Karpas-422 (cell line): ENCODE measurements around the gene GPR173. TPM values are rescaled to one million over a fixed set of nuclear protein-coding genes. Genes with fewer than 3 reads are reported as not detected.

Source experiments
- DNase-seq: peaks from one replicate; pipeline ENCODE4 v3.0.0-alpha.2; 2015
- H2AFZ ChIP-seq: fragments of 200-600 bp; sonication (generic); 2 replicates; pipeline ENCODE4 v1.6.1; 2014; ENCODE audit warnings: antibody characterized with exemption, low read length, mixed read lengths
- H3K27ac ChIP-seq: fragments of 200-600 bp; sonication (generic); 2 replicates; pipeline ENCODE4 v1.5.1; 2014; ENCODE audit warnings: mild to moderate bottlenecking, low read length, moderate library complexity
- H3K27me3 ChIP-seq: fragments of 200-600 bp; sonication (generic); 2 replicates; pipeline ENCODE4 v1.6.1; 2014; ENCODE audit warnings: low read length, mixed read lengths
- H3K36me3 ChIP-seq: fragments of 200-600 bp; sonication (generic); 2 replicates; pipeline ENCODE4 v1.6.1; 2014; ENCODE audit warnings: low read length, mixed read lengths; ENCODE audit not compliant: insufficient read depth
- H3K4me1 ChIP-seq: fragments of 200-600 bp; sonication (generic); 2 replicates; pipeline ENCODE4 v1.6.1; 2014; ENCODE audit warnings: mild to moderate bottlenecking, low read length, mixed read lengths
- H3K4me2 ChIP-seq: fragments of 200-600 bp; sonication (generic); 2 replicates; pipeline ENCODE4 v1.6.1; 2014; ENCODE audit warnings: low read length, low read depth, mild to moderate bottlenecking; ENCODE audit not compliant: poor library complexity, severe bottlenecking
- H3K4me3 ChIP-seq: fragments of 200-600 bp; sonication (generic); 2 replicates; pipeline ENCODE4 v1.5.1; 2014; ENCODE audit warnings: mild to moderate bottlenecking, antibody characterized with exemption, low read length, mixed read lengths
- H3K79me2 ChIP-seq: fragments of 200-600 bp; sonication (generic); 2 replicates; pipeline ENCODE4 v1.6.1; 2014; ENCODE audit warnings: mild to moderate bottlenecking, low read length, mixed read lengths
- H3K9ac ChIP-seq: fragments of 200-600 bp; sonication (generic); 2 replicates; pipeline ENCODE4 v1.6.0; 2014; ENCODE audit warnings: low read length
- H3K9me2 ChIP-seq: fragments of 200-600 bp; sonication (generic), shearing (Covaris generic); replicated peaks from 2 replicates; pipeline ENCODE4 v1.6.0; 2014; ENCODE audit warnings: mild to moderate bottlenecking, low read length, moderate library complexity; ENCODE audit not compliant: insufficient read depth
- H3K9me3 ChIP-seq: fragments of 300-700, 200-600 bp; sonication (generic); 2 replicates; pipeline ENCODE4 v1.6.1; 2014; ENCODE audit warnings: low read length, mixed read lengths
- H4K20me1 ChIP-seq: fragments of 200-600 bp; sonication (generic); 2 replicates; pipeline ENCODE4 v1.6.1; 2014; ENCODE audit warnings: mild to moderate bottlenecking, antibody characterized with exemption, low read length, low read depth; ENCODE audit not compliant: insufficient read depth
- total RNA-seq: library from RNA; depleted of rRNA; stranded (reverse); fragments of >200 nt; shearing (Covaris generic); gene quantifications from 2 replicates; pipeline ENCODE4 v1.2.3, GENCODE V29; 2014; ENCODE audit warnings: low replicate concordance

The GPR173 gene
- total RNA-seq, 1 experiment from 2014 or later, result 0.71 TPM

DNA sequence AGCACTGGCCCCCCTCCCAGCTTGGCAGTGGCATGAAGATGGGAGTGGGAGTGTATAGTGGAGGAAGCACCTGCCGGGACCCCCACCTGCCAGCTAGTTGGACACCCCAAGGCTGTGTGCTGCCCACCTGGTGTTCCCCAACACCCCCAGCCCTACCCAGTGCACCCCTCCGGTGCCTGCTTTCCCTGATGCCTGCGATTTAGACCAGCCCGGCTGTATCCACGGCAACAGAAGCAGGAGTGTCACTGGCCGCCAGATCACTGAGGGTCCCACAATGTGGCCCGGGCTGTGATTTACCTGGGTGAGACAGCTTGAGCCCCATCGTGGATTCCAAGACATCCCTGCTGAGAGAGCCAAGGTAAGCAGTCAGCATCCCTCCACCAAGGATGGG lies 533 bp downstream of the GPR173 start:
- H3K9me2 ChIP-seq, result no peaks in the 10 kb centered on the region
- no peak for DNase-seq
- no peak overlapping the region for H2AFZ ChIP-seq
- no peak overlapping the region for H3K4me2 ChIP-seq
- H3K4me3 ChIP-seq, result no peak overlapping the region
- no peaks in the 10 kb centered on the region for H3K36me3 ChIP-seq
- H3K9me3 ChIP-seq, result no peaks in the 10 kb centered on the region
- H3K27me3 ChIP-seq, result no peaks in the 10 kb centered on the region
- H3K9ac ChIP-seq, result no peak overlapping the region
- H3K27ac ChIP-seq, result no peak overlapping the region
- no peaks in the 10 kb centered on the region for H3K4me1 ChIP-seq
- no peaks in the 10 kb centered on the region for H3K79me2 ChIP-seq
- no peaks in the 10 kb centered on the region for H4K20me1 ChIP-seq

DNA sequence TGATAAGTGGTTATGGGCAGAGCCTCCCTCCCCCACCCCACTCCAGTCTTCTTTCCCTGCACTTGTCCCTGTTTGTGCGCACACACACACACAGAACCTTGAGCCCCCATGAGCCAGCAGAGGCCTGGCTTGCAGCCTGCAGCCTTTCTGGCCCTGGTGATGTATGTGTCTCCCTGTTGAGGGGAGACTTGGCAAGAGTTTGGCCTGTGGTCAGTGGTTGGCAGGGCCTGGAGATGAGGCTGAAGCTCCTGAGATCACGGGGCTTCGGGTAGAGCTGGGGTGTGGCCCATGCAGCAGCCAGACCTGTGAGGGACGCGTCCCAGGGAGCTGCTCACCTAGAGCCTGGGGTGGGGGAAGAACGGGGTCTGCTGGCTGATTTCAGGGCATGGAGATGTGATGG lies 2.3 kb downstream of the GPR173 start:
- Histone ChIP-seq H3K27me3 (no peaks in the 10 kb centered on the region), H3K9me3 (no peaks in the 10 kb centered on the region), H3K4me1 (no peaks in the 10 kb centered on the region), H3K4me2 (no peak overlapping the region), H4K20me1 (no peaks in the 10 kb centered on the region), H3K9ac (no peak overlapping the region), H3K27ac (no peak overlapping the region), H3K36me3 (no peaks in the 10 kb centered on the region), H2AFZ (no peak overlapping the region), H3K4me3 (no peak overlapping the region), H3K9me2 (no peaks in the 10 kb centered on the region), H3K79me2 (no peaks in the 10 kb centered on the region)
- no peak for DNase-seq

DNA sequence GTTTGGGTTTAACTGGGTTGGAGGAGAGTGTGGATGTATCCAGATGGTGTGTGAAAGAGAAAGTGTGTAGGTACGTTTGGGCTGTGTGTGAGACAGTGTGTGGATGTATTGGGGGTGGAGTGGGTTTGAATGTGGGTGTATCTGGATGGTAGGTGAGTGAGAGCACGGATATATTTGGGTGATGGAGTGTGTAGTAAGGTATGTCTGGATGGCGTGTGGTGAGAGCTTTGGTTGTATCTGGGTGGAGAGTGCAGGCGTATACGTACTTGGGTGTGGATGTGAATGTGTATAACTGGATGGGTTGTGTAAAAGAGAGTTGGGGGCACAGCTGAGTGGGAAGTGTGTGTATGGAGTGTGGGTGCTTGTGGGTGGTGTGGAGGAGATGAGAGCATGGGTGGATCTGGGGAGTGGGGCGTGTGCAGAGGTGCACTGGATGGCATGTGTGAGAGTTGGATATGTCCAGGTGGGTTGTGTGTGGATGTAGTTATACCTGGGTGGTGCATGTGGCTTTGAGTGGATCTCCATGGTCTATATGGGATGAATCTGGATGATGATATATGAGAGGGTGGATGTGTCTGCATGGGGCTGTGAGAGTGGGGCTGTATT lies 6.8 kb downstream of the GPR173 start:
- no peaks in the 10 kb centered on the region for H3K79me2 ChIP-seq
- DNase-seq, result no peak
- no peaks in the 10 kb centered on the region for H3K4me1 ChIP-seq

DNA sequence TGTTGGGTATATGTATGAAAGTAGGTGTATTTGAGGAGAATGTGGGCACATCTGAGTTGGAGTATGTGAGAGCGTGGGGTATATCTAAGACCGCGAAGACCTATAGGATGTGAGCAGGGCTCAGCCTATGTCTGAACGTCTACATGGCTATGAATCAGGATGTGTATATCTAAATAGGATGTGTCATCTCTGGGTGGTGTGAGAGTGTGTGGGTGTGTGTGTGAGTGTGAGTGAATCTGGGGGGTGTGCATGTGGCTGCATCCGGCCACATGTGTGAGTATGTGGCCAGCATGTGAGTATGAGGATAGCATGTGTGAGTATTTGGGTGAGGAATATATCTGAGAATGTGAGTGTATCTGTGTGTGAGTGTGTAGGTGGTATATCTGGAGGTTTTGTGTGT lies 7.7 kb downstream of the GPR173 start:
- Histone ChIP-seq H3K9me2 (no peaks in the 10 kb centered on the region), H3K36me3 (no peaks in the 10 kb centered on the region), H3K4me3 (no peak overlapping the region), H4K20me1 (no peaks in the 10 kb centered on the region), H3K4me2 (no peak overlapping the region), H3K27me3 (no peaks in the 10 kb centered on the region), H3K4me1 (no peaks in the 10 kb centered on the region), H3K27ac (no peak overlapping the region), H3K9me3 (no peaks in the 10 kb centered on the region), H3K79me2 (no peaks in the 10 kb centered on the region), H3K9ac (no peak overlapping the region), H2AFZ (no peak overlapping the region)
- no peak for DNase-seq

More for the DNA sequence above, 6.8 kb downstream of the GPR173 start:
- no peaks in the 10 kb centered on the region for H3K9me2 ChIP-seq
- H3K27me3 ChIP-seq, result no peaks in the 10 kb centered on the region
- H3K4me3 ChIP-seq, result no peak overlapping the region
- no peaks in the 10 kb centered on the region for H3K36me3 ChIP-seq
- H3K9ac ChIP-seq, result no peak overlapping the region
- no peak overlapping the region for H2AFZ ChIP-seq
- H3K27ac ChIP-seq, result no peak overlapping the region
- no peak overlapping the region for H3K4me2 ChIP-seq
- no peaks in the 10 kb centered on the region for H3K9me3 ChIP-seq
- no peaks in the 10 kb centered on the region for H4K20me1 ChIP-seq

DNA sequence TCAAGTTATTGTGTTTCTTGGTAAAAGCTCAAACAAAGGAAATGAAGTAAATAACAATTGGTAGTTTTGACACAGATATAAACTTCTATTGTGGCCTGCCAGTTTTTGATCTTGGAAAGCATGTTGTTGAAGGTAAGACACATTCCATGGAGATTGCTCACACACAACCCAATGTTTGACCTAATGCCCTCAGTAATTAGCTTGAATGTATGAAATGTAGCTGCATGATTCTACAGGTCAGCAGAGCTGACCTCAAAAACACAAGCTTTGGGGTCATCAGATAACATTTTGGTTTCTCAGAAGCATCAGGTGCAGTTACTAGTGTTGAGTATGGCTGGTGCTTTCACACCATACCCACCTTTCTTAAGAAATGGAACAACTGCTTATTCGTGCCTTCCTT lies 16.5 kb downstream of the GPR173 start:
- Histone ChIP-seq H3K27me3 (no peaks in the 10 kb centered on the region), H3K9me2 (no peaks in the 10 kb centered on the region), H3K9me3 (no peaks in the 10 kb centered on the region), H3K4me2 (no peak overlapping the region), H3K4me3 (no peak overlapping the region), H2AFZ (no peak overlapping the region), H3K9ac (no peak overlapping the region), H3K36me3 (no peaks in the 10 kb centered on the region), H3K4me1 (no peaks in the 10 kb centered on the region), H3K27ac (no peak overlapping the region), H4K20me1 (no peaks in the 10 kb centered on the region), H3K79me2 (no peaks in the 10 kb centered on the region)
- DNase-seq, result no peak

DNA sequence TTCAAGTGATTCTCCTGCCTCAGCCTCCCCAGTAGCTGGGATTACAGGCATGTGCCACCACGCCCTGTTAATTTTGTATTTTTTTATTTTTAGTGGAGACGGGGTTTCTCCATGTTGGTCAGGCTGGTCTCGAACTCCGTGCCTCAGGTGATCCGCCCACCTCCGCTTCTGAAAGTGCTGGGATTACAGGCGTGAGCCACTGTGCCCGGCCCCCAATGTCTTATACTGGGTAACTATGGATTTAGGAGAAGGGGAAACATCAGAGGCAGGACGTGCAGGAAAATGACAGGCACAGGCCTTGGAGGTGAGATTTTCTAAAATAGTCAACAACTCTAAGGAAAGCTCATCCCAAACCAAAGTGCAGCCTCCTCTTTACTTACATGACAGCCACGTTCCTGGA lies 22.5 kb downstream of the GPR173 start:
- H3K9me2 ChIP-seq, result no peaks in the 10 kb centered on the region
- no peaks in the 10 kb centered on the region for H3K79me2 ChIP-seq
- H3K27me3 ChIP-seq, result no peaks in the 10 kb centered on the region
- peak overlapping the region; percentile 68 for H3K4me2 ChIP-seq
- no peaks in the 10 kb centered on the region for H3K36me3 ChIP-seq
- H2AFZ ChIP-seq, result 0 out of 2 replicates have a peak overlapping the region, but pooled peaks have one; percentile 52
- H4K20me1 ChIP-seq, result no peaks in the 10 kb centered on the region
- peaks cover 23% of the 10 kb centered on the region for H3K4me1 ChIP-seq
- no peak overlapping the region for H3K27ac ChIP-seq
- DNase-seq, result no peak
- peak overlapping the region; percentile 59 for H3K4me3 ChIP-seq
- no peaks in the 10 kb centered on the region for H3K9me3 ChIP-seq
- H3K9ac ChIP-seq, result peak overlapping the region; percentile 23

DNA sequence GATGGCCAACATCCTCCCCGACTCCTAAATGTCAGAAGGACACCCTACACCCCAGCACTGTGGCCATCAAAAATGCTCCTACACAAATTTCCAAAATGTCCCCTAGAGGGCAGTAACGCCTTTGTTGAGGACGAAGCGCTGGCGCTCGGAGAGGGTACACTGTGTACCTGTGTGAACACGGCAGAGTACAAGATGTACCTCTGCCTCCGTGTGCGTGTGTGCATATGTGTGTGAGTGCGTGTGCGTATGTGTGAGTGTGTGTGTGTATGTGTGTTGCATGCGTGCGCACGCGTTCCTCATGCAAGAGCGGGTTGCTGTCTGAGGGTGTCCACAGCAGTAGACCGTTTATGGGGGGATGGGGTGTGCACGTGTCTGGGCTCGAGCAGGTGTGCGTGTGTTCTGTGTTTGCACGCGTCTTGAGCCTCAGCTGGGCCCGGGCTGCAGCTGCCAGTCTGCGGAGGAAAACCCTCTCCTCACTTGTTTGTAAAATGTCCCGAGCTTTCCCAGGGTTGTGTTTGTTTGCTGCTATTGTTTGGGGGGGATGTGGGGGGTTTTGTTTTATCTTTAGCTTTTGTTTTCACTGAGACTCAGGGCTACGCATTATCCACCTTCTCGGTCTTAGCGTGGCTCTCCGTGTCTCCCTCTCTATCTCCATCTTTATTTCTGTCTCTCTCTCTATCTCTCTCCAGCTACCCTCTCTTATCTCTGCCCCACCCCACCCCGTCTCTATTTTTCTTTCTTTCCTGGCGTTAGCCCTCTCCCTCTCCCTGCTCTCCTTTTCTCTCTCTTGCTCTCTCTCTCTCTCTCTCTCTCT lies 23.2 kb downstream of the GPR173 start:
- Histone ChIP-seq H3K36me3 (no peaks in the 10 kb centered on the region), H2AFZ (peak overlapping the region; percentile 52; the same call in 1 of the 2 replicates), H3K27ac (peak overlapping the region; percentile 86), H3K9me3 (no peaks in the 10 kb centered on the region), H3K9me2 (no peaks in the 10 kb centered on the region), H3K27me3 (no peaks in the 10 kb centered on the region), H3K4me1 (peaks cover 23% of the 10 kb centered on the region), H3K4me3 (peak overlapping the region; percentile 59), H3K79me2 (no peaks in the 10 kb centered on the region), H3K4me2 (peak overlapping the region; percentile 68), H4K20me1 (no peaks in the 10 kb centered on the region), H3K9ac (peak overlapping the region; percentile 68)
- peak; percentile 92 for DNase-seq

DNA sequence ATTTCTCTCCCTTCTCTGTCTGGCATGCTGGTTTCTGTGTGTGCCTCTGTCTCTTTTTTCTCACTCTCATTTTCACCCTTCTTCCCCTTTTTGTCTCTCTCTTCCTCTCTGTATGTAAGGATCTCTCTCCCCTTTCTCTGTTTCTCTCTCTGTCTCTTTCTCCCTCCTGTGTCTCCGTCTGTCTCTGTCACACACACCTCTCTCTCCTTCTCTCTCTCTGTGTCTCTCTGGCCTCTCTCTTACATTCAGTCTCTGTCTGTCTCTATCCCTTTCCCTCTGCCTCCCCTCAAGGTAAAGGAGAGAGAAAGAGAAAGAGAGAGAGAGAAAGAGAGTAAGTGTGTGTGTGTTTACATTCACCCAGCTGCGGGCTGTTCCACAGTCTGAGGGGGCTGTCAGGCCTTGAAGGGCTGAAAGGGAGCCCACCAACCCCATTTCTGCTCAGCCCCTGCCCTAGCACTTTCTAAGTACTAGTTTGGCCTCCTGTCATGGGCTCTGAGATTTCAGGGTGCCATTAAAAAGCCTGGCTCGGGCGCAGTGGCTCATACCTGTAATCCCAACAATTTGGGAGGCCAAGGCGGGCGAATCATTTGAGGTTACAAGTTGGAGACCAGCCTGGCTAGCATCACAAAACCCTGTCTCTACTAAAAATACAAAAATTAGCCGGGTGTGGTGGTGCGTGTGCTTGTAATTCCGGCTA lies 24.0 kb downstream of the GPR173 start:
- no peaks in the 10 kb centered on the region for H3K79me2 ChIP-seq
- H3K4me1 ChIP-seq, result peaks cover 23% of the 10 kb centered on the region
- no peaks in the 10 kb centered on the region for H3K9me2 ChIP-seq
- H3K36me3 ChIP-seq, result no peaks in the 10 kb centered on the region
- peak overlapping the region; percentile 59 for H3K4me3 ChIP-seq
- no peaks in the 10 kb centered on the region for H4K20me1 ChIP-seq
- peak overlapping the region; percentile 52; the same call in 1 of the 2 replicates for H2AFZ ChIP-seq
- peak overlapping the region; percentile 68 for H3K9ac ChIP-seq
- H3K9me3 ChIP-seq, result no peaks in the 10 kb centered on the region
- peak; percentile 60 for DNase-seq
- H3K27me3 ChIP-seq, result no peaks in the 10 kb centered on the region
- H3K27ac ChIP-seq, result peak overlapping the region; percentile 86
- peak overlapping the region; percentile 68 for H3K4me2 ChIP-seq
